ENCODE measurements around the gene ACVRL1. TPM values are rescaled to one million over a fixed set of nuclear protein-coding genes. Genes with fewer than 3 reads are reported as not detected.

ACVRL1 gene
- total RNA-seq, 1 donor = 10.8 TPM

- no peak for DNase-seq (ENCODE audit: low read depth)
- no peak for TF ChIP-seq CTCF (IDR thresholded peaks at IDR 0.05; ENCODE audit: insufficient read depth, low read depth, low read length)
- H3K4me3 ChIP-seq (ENCODE audit: low read depth, low read length) = no peak overlapping the region
Observed at GRCh38 chr12:51865757-51866270, 41.5 kb upstream of the ACVRL1 start.

- H3K4me3 ChIP-seq (ENCODE audit: low read depth, low read length) = no peak overlapping the region
- TF ChIP-seq CTCF (IDR thresholded peaks at IDR 0.05; ENCODE audit: insufficient read depth, low read depth, low read length) = no peak
- no peak for DNase-seq (ENCODE audit: low read depth)
Observed at GRCh38 chr12:51866324-51866723, 41.0 kb upstream of the ACVRL1 start.

GRCh38 chr12:51866762-51867161 lies 40.5 kb upstream of the ACVRL1 start:
- H3K4me3 ChIP-seq (ENCODE audit: low read depth, low read length) = no peak overlapping the region
- no peak for DNase-seq (ENCODE audit: low read depth)
- TF ChIP-seq CTCF (IDR thresholded peaks at IDR 0.05; ENCODE audit: insufficient read depth, low read depth, low read length) = no peak

GRCh38 chr12:51867371-51867770 lies 39.9 kb upstream of the ACVRL1 start:
- no peak for DNase-seq (ENCODE audit: low read depth)
- TF ChIP-seq CTCF (IDR thresholded peaks at IDR 0.05; ENCODE audit: insufficient read depth, low read depth, low read length) = no peak
- H3K4me3 ChIP-seq (ENCODE audit: low read depth, low read length) = no peak overlapping the region

- no peak for TF ChIP-seq CTCF (IDR thresholded peaks at IDR 0.05; ENCODE audit: insufficient read depth, low read depth, low read length)
- DNase-seq (ENCODE audit: low read depth) = no peak
- no peak overlapping the region for H3K4me3 ChIP-seq (ENCODE audit: low read depth, low read length)
Observed at GRCh38 chr12:51867796-51868428, 39.4 kb upstream of the ACVRL1 start.

GRCh38 chr12:51868821-51869495 lies 38.3 kb upstream of the ACVRL1 start:
- DNase-seq (ENCODE audit: low read depth) = no peak
- H3K4me3 ChIP-seq (ENCODE audit: low read depth, low read length) = peak overlapping the region; percentile 48
- no peak for TF ChIP-seq CTCF (IDR thresholded peaks at IDR 0.05; ENCODE audit: insufficient read depth, low read depth, low read length)
